Activated CD8-positive, alpha-beta T cell treated with anti-CD3 and anti-CD28 coated beads for 36 hours (primary cell): ENCODE measurements around the gene PIK3R1. TPM values are rescaled to one million over a fixed set of nuclear protein-coding genes. Genes with fewer than 3 reads are reported as not detected.
"Not testable (repeated sequence)": the region's sequence is repeated elsewhere in the genome, so short reads cannot be mapped to it uniquely, and the experiment has no call there.

Experiments
- ATAC-seq: fragments of 200-7000 bp; cut with Tn5 transposase; one replicate; pipeline ENCODE4 v1.10.0; 2021; ENCODE audit warnings: mild to moderate bottlenecking, moderate library complexity
- CTCF ChIA-PET: fragments of 350-600 bp; sonication (Branson Sonifier 250); formaldehyde crosslinking; loops from one replicate; lab custom pipeline; 2021; ENCODE audit warnings: antibody characterized with exemption; lab: Charles Lee
- POLR2A ChIA-PET: fragments of 350-600 bp; sonication (Branson Sonifier 250); formaldehyde crosslinking; loops from one replicate; lab custom pipeline; 2021; ENCODE audit warnings: antibody characterized with exemption; lab: Charles Lee
- DNase-seq: peaks from one replicate; pipeline ENCODE4 v3.0.0-alpha.2; 2020
- H3K27ac Mint-ChIP-seq: one replicate; pipeline ENCODE4 v1.8.0; 2021; ENCODE audit warnings: mild to moderate bottlenecking, mixed read lengths
- H3K27me3 Mint-ChIP-seq: one replicate; pipeline ENCODE4 v1.8.0; 2021; ENCODE audit warnings: mixed read lengths
- H3K36me3 Mint-ChIP-seq: one replicate; pipeline ENCODE4 v1.8.0; 2021; ENCODE audit warnings: low read depth, mixed read lengths
- H3K4me1 Mint-ChIP-seq: one replicate; pipeline ENCODE4 v1.8.0; 2021; ENCODE audit warnings: low read depth, mixed read lengths
- H3K4me3 Mint-ChIP-seq: one replicate; pipeline ENCODE4 v1.8.0; 2021; ENCODE audit warnings: mild to moderate bottlenecking, moderate library complexity, mixed read lengths
- H3K9me3 Mint-ChIP-seq: one replicate; pipeline ENCODE4 v1.8.0; 2021; ENCODE audit warnings: mixed read lengths
- intact Hi-C: fragments of 100-400 bp; cut with micrococcal nuclease; formaldehyde crosslinking; loops from one replicate; pipeline ENCODE4 v1.10.0; 2022
- total RNA-seq, 2 experiments: library from RNA; stranded (reverse); gene quantifications; one replicate each; pipeline ENCODE4 v1.2.3, GENCODE V29; 2021
- TF ChIP-seq, protein P1 (sequence below): fragments of 200-600 bp; IDR thresholded peaks from one replicate; pipeline ENCODE4 v1.8.0; 2022; ENCODE audit warnings: antibody characterized with exemption, mild to moderate bottlenecking

PIK3R1 gene
- total RNA-seq, 2 experiments from 2014 or later = 55.4 to 57.6 TPM

GRCh38 chr5:68200288-68200687 lies 15.3 kb upstream of the PIK3R1 start:
- Mint-ChIP-seq H3K36me3 (no peaks in the 10 kb centered on the region), H3K27me3 (peaks cover 5% of the 10 kb centered on the region), H3K4me1 (peaks cover 3% of the 10 kb centered on the region), H3K9me3 (no peaks in the 10 kb centered on the region), H3K27ac (no peak overlapping the region), H3K4me3 (no peak overlapping the region)
- TF ChIP-seq, protein P1, sequence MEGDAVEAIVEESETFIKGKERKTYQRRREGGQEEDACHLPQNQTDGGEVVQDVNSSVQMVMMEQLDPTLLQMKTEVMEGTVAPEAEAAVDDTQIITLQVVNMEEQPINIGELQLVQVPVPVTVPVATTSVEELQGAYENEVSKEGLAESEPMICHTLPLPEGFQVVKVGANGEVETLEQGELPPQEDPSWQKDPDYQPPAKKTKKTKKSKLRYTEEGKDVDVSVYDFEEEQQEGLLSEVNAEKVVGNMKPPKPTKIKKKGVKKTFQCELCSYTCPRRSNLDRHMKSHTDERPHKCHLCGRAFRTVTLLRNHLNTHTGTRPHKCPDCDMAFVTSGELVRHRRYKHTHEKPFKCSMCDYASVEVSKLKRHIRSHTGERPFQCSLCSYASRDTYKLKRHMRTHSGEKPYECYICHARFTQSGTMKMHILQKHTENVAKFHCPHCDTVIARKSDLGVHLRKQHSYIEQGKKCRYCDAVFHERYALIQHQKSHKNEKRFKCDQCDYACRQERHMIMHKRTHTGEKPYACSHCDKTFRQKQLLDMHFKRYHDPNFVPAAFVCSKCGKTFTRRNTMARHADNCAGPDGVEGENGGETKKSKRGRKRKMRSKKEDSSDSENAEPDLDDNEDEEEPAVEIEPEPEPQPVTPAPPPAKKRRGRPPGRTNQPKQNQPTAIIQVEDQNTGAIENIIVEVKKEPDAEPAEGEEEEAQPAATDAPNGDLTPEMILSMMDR = no peak
- ChIA-PET POLR2A (no interaction called here), CTCF (interaction anchor here (1.4 kb wide), 1 partner anchor 86 kb away, joined by 4 read pairs; no protein-coding TSS in a partner anchor)
- DNase-seq = no peak
- no peak for ATAC-seq
- intact Hi-C loops = no loop called here

DNA sequence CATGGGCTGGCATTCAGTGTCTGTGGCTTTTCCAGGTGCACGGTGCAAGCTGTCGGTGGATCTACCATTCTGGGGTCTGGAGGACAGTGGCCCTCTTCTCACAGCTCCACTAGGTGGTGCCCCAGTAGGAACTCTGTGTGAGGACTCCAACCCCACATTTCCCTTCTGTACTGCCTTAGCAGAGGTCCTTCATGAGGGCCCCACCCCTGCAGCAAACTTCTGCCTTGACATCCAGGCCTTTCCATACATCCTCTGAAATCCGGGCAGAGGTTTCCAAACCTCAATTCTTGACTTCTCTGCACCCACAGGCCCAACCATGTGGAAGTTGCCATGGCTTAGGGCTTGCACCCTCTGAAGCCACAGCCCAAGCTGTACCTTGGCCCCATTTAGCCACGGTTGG lies 4.9 kb upstream of the PIK3R1 start:
- POLR2A ChIA-PET, H3K4me3 Mint-ChIP-seq, DNase-seq, H3K27ac Mint-ChIP-seq, ATAC-seq, intact Hi-C loops, H3K27me3 Mint-ChIP-seq, H3K4me1 Mint-ChIP-seq: not testable (repeated sequence)
- peaks cover 22% of the 10 kb centered on the region for H3K9me3 Mint-ChIP-seq
- CTCF ChIA-PET = interaction anchor here (1.0 kb wide), 1 partner anchor 44 kb away, joined by 3 read pairs; no protein-coding TSS in a partner anchor
- H3K36me3 Mint-ChIP-seq = peaks cover 14% of the 10 kb centered on the region

DNA sequence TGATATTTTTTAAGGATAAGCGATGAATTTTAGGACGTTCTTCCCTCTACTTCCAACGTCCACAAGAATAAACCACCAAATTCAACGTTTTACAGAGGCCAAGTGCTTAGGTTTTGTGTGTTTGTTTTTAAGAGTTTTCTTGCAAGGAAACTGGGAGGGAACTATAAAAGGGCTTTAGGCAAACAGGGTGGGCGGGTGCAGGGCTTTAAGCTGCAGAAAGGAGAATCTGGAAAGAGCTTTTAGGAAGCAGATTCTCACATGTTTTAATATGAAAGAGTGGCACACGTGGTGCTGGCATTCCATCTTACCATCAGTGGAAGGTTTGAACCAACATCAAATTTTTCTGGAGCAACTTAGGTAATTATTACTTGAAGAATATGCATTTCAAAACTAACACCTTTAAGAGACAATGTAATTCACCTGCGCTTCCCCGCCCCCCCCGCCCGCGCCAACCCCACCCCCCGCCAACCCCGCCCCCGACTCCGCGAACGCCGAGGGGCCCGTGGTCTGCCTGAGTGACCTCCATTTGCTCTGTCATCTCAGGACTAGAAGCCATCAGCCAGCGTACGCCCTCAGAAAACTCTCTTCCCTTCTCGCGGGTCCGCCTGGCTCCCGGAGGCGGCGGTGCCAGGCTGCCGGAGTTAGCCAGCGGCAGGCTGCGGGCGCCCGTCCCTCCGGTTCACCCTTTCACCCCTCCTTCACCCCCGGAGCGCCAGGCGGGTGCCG lies 911 bp upstream of the PIK3R1 start:
- ATAC-seq (peak; percentile 14), DNase-seq (peak; percentile 71)
- intact Hi-C loops = loop anchor here (5.0 kb wide), 2 partner anchors 38 to 53 kb away; no protein-coding TSS in a partner anchor
- H3K36me3 Mint-ChIP-seq = peaks cover 22% of the 10 kb centered on the region
- peaks cover 31% of the 10 kb centered on the region for H3K4me1 Mint-ChIP-seq
- H3K9me3 Mint-ChIP-seq = peaks cover 22% of the 10 kb centered on the region
- ChIA-PET POLR2A (interaction anchor here (0.6 to 3.2 kb wide), 9 partner anchors 10 to 66 kb away, joined by 3 to 13 read pairs (median 6); no protein-coding TSS in a partner anchor), CTCF (interaction anchor here (0.7 to 6.0 kb wide), 6 partner anchors 20 to 72 kb away, joined by 3 to 46 read pairs (median 8); no protein-coding TSS in a partner anchor)
- no peaks in the 10 kb centered on the region for H3K27me3 Mint-ChIP-seq
- peak overlapping the region; percentile 97 for H3K27ac Mint-ChIP-seq
- H3K4me3 Mint-ChIP-seq = peak overlapping the region; percentile 97
- TF ChIP-seq, protein P1 = no peak

- DNase-seq (no peak), ATAC-seq (peak; percentile 61)
- Mint-ChIP-seq H3K36me3 (peaks cover 28% of the 10 kb centered on the region), H3K9me3 (peaks cover 13% of the 10 kb centered on the region), H3K4me3 (peak overlapping the region; percentile 97), H3K27me3 (no peaks in the 10 kb centered on the region), H3K4me1 (peaks cover 39% of the 10 kb centered on the region), H3K27ac (peak overlapping the region; percentile 93)
- TF ChIP-seq, protein P1 = no peak
- ChIA-PET POLR2A (interaction anchor here (0.7 to 3.2 kb wide), 20 partner anchors 8 to 1050 kb away, joined by 3 to 16 read pairs (median 6); no protein-coding TSS in a partner anchor), CTCF (interaction anchor here (0.8 to 6.0 kb wide), 11 partner anchors 12 to 71 kb away, joined by 3 to 46 read pairs (median 5); no protein-coding TSS in a partner anchor)
- intact Hi-C loops = loop anchor here (5.0 kb wide), 2 partner anchors 36 to 51 kb away; no protein-coding TSS in a partner anchor
Observed at GRCh38 chr5:68215898-68216244, 315 bp downstream of the PIK3R1 start.

GRCh38 chr5:68216245-68217046 lies 890 bp downstream of the PIK3R1 start:
- TF ChIP-seq, protein P1 = no peak
- ATAC-seq (peak; percentile 14), DNase-seq (peak; percentile 74)
- Mint-ChIP-seq H3K27me3 (no peaks in the 10 kb centered on the region), H3K4me3 (peak overlapping the region; percentile 97), H3K36me3 (peaks cover 29% of the 10 kb centered on the region), H3K27ac (peak overlapping the region; percentile 93), H3K9me3 (peaks cover 7% of the 10 kb centered on the region), H3K4me1 (peaks cover 42% of the 10 kb centered on the region)
- POLR2A ChIA-PET = interaction anchor here (0.7 to 3.2 kb wide), 22 partner anchors 8 to 222 kb away, joined by 3 to 16 read pairs (median 4); no protein-coding TSS in a partner anchor
- intact Hi-C loops = loop anchor here (5.0 kb wide), 2 partner anchors 36 to 51 kb away; no protein-coding TSS in a partner anchor
- CTCF ChIA-PET = interaction anchor here (0.8 to 6.0 kb wide), 11 partner anchors 12 to 70 kb away, joined by 3 to 46 read pairs (median 5); no protein-coding TSS in a partner anchor
